GM21360 (cell line): ENCODE data around the gene PPP1R14C.

ENCODE experiments used
- ATAC-seq: cut with Tn5 transposase; IDR thresholded peaks from one replicate; pipeline ENCODE4 v1.9.1; 2021; ENCODE audit warnings: mild to moderate bottlenecking, moderate library complexity; ENCODE audit not compliant: unreplicated experiment

The PPP1R14C gene, protein sequence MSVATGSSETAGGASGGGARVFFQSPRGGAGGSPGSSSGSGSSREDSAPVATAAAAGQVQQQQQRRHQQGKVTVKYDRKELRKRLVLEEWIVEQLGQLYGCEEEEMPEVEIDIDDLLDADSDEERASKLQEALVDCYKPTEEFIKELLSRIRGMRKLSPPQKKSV

DNA sequence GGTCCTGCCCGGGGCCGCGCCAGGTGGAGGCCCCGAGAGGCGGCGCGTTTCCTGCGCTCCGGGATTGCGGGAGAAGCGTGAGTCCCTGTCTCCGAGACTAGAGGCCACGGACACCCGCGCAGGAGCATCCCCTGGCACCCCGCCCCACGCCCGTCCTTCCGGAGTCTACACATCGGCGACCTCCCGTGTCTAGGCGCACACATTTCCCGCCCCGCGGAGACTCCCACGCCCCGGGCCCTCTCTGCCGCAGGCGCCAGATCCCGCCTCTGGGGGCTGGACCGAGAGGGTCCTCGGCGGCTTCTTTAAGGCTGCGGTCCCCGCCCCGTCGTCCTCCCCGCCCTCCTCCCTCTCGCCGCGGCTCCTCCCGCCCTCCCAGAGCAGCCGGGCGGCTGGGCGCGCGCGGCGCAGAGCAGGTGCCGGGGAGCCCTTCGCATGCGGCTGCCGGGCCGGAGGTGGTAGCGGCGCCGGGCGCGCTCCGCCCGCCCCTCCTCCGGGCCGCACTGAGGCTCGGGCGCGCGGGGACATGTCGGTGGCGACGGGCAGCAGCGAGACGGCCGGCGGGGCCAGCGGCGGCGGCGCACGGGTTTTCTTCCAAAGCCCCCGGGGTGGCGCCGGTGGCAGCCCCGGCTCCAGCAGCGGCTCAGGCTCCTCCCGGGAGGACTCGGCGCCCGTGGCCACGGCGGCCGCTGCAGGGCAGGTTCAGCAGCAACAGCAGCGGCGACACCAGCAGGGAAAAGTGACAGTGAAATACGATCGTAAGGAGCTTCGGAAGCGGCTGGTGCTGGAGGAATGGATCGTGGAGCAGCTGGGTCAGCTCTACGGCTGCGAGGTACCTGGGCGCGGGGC, at the start of gene PPP1R14C:
PPP1R14C (plus strand) TSS at position 375 of the 846 bp plus-strand sequence; CDS start at position 524, 149 bp downstream.
- ATAC-seq = no peak

GRCh38 chr6:150093397-150093796, 49.4 kb upstream of the PPP1R14C start:
- no peak for ATAC-seq

GRCh38 chr6:150098155-150098554, 44.7 kb upstream of the PPP1R14C start:
- ATAC-seq = no peak

GRCh38 chr6:150099546-150099945, 43.3 kb upstream of the PPP1R14C start:
- no peak for ATAC-seq

- ATAC-seq = no peak
These were observed 42.9 kb upstream of the PPP1R14C start for GRCh38 chr6:150099953-150100352.

GRCh38 chr6:150100745-150101144, 42.1 kb upstream of the PPP1R14C start:
- ATAC-seq = no peak

DNA sequence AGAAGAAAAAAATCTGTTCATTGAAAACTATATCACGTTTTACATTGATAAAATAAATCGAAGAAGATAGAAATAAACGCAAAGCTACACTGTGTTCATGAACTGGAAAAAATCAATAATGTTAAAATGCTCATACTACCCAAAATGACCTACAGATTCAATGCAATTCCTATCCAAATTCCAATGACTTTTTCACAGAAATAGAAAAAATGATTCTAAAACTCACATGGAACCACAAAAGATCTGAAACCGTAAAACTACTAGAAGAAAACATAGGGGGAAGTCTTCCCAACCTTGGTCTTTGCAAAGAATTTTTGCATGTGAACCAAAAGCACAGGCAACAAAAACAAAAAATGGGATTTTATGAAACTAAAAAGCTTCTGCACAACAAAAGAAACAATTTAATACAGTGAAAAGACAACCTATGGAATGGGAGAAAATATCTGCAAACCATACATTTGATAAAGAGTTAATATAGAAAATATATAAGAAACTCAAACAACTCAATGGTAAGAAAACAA, 40.0 kb upstream of the PPP1R14C start:
- ATAC-seq = no peak

DNA sequence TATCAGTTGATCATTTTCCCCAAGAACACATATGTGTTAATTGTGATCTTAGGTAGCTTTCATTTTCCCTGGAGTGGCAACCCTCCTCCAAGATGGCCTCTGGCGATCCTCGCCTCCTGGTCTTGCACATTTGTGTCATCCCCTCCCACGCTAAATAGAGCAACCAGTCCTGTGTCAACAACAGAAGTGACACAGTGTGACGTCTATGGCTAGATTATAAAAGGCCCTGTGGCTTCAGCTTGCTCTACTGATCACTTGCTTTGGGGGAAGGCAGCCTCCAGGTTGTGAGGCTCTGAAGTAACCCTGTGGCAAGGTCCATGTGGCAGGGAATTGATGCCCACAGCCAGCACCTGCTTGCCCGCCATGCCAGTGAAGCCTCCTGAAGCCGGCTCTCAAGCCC, 30.6 kb upstream of the PPP1R14C start:
- no peak for ATAC-seq

DNA sequence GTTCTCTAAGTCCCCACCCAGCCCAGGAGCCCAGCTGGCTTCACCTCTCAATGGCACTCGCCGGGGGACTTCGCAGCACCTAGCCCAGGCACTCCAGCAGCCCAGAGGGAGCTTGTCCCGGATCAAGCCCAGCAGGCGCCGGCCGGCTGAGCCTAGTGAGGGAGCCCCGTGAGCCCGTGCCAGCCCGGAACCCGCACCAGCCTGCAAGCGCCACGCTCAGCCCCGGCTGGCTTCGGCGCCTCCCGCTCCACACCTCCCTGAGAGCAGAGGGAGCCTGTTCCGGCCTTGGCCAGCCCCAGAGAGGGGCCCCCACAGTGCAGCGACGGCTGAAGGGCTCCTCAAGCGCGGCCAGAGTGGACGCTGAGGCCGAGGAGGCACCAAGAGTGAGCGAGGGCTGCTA, 27.1 kb upstream of the PPP1R14C start:
- no peak for ATAC-seq

DNA sequence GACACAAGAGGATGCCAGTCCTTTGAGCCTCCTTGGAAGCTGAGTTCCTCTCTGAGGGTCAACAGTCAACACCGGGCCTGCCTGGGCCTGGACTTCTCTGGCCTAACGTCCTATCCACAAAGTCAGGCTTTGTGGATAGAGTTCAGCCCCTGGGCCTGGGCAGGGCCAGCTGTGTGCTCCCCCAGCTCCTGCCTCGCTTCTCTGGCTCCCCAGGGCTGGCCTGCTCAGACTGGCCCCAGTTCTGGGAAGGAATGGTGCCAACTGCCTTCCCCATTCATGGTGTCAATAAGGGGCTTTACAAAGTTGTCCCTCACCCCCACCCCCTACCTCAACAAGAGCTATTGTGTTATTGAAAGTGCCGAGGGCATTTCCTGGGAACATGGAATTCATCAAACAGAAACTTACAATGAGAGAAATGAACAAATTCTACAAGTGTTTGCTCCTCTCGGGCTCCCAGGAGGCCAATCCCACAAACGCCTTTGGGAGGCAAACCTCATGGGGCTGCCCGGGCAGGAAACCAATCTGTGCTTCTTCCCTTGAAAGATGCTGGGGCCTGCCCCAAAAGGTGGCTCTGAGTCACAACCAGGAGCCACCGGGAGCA, 26.5 kb upstream of the PPP1R14C start:
- ATAC-seq = no peak

- no peak for ATAC-seq
These were observed 24.6 kb upstream of the PPP1R14C start for GRCh38 chr6:150118203-150118602.

DNA sequence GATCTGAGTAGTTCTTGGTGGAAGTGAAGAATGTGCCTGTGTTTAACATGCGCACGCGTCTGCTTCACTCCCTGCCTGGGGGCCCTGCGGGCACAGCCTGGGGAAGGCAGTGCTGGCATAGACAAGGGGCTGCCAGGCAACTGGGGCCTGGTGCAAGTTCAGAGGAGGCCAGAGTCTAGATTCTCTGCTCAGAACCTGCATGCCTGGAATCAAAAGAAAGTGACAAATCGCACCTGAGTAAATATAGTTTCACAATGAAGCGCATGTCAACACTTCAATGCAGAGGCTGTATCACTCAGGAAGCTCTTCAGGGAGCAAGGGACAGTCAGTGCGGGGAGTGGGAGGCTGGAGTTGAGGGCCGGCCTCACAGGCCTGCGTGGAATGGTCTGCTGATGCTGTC, 24.2 kb upstream of the PPP1R14C start:
- no peak for ATAC-seq

- ATAC-seq = no peak
These were observed 23.7 kb upstream of the PPP1R14C start for GRCh38 chr6:150119173-150119572.

GRCh38 chr6:150123645-150124044, 19.2 kb upstream of the PPP1R14C start:
- no peak for ATAC-seq

GRCh38 chr6:150124235-150124634, 18.6 kb upstream of the PPP1R14C start:
- no peak for ATAC-seq

GRCh38 chr6:150126641-150127291, 16.1 kb upstream of the PPP1R14C start:
- no peak for ATAC-seq

GRCh38 chr6:150128425-150128824, 14.4 kb upstream of the PPP1R14C start:
- ATAC-seq = no peak

GRCh38 chr6:150129616-150130505, 13.0 kb upstream of the PPP1R14C start:
- no peak for ATAC-seq

DNA sequence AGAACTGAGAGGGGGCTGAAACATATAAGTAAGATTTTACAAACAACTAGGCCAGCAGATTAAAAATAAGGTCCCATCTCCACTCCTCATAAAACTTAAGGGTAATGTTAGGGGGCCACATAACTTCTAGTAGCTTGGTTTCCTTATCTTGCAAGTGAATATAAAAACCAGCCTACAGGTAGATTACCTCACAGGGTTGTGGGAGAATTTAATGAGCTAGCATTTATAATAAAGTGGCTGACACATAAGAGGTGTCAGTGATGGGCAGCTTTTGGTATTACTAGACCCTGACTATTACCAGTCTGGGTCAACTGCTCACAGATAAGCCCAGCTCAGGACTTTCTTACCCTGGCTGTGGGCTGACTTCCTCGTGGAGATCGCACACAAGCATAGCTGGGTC, 9.2 kb upstream of the PPP1R14C start:
- ATAC-seq = no peak

GRCh38 chr6:150134280-150134920, 8.4 kb upstream of the PPP1R14C start:
- no peak for ATAC-seq
